Peyer's patch (tissue), 4 donors: ENCODE results near the gene ATG2A.

Source experiments
- POLR2A ChIP-seq, 2 donors: fragments of 450-650 bp; IDR thresholded peaks; one replicate each; pipeline ENCODE4 v1.5.1; 2017; ENCODE audit warnings: antibody characterized with exemption in 2 of 2, mild to moderate bottlenecking in 2 of 2, moderate library complexity in 2 of 2
- TF ChIP-seq, protein P1 (sequence below), 6 experiments: fragments of 450-650 bp in 4 of 6; fragments of 200-600 bp in 2 of 6; sonication (generic) in 1 of 6; IDR thresholded peaks; one replicate each; pipeline ENCODE4 v1.5.1; 2017 to 2019; ENCODE audit warnings: antibody characterized with exemption in 6 of 6, mild to moderate bottlenecking in 3 of 6, moderate library complexity in 1 of 6

DNA sequence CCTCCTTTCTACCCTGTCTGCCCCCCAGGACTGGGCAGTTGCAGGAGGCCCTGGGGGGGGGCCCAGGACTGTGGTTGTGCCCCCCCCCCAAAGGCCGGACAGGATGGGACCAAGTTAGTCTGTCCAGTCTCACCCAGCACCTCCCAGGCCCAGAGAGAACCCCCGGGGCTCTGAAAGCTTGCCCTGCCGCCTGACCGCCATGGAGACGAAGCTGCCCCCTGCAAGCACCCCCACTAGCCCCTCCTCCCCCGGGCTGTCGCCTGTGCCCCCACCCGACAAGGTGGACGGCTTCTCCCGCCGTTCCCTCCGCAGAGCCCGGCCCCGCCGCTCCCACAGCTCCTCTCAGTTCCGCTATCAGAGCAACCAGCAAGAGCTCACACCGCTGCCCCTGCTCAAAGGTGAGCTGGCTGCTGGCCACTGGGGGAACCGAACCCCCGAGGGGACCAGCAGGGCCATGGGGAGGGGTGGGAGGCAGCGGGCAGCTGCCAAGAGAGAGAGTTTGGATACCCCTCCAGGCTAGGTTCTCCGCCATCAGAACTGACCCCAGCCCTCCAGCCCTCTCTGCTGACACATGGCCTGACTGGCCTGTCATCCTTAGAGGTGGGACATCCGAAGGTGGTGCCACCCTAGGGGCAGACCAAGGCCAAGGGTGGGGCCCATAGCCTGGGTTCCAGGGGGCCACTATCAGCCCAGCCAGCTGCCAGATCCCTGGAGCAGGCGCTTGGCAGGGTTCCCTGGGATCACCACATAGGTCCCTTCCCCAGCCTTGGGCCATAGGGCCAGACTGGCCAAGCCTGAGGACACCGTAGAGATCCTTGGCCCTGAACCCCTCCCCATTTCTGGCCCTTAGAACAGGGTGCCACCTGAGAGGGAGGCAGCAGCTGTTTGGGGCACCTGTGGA is 8.8 kb upstream of the ATG2A start:
- TF ChIP-seq, protein P1, sequence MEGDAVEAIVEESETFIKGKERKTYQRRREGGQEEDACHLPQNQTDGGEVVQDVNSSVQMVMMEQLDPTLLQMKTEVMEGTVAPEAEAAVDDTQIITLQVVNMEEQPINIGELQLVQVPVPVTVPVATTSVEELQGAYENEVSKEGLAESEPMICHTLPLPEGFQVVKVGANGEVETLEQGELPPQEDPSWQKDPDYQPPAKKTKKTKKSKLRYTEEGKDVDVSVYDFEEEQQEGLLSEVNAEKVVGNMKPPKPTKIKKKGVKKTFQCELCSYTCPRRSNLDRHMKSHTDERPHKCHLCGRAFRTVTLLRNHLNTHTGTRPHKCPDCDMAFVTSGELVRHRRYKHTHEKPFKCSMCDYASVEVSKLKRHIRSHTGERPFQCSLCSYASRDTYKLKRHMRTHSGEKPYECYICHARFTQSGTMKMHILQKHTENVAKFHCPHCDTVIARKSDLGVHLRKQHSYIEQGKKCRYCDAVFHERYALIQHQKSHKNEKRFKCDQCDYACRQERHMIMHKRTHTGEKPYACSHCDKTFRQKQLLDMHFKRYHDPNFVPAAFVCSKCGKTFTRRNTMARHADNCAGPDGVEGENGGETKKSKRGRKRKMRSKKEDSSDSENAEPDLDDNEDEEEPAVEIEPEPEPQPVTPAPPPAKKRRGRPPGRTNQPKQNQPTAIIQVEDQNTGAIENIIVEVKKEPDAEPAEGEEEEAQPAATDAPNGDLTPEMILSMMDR (IDR thresholded peaks at IDR 0.05), result no peak
- TF ChIP-seq POLR2A (IDR thresholded peaks at IDR 0.05), result no peak
